HG03280 (cell line): ENCODE results near the gene NXF1.

Experiments used
- ATAC-seq: cut with Tn5 transposase; IDR thresholded peaks from one replicate; pipeline ENCODE4 v1.9.1; 2021; ENCODE audit warnings: mild to moderate bottlenecking, moderate library complexity; ENCODE audit not compliant: unreplicated experiment

The NXF1 gene

DNA sequence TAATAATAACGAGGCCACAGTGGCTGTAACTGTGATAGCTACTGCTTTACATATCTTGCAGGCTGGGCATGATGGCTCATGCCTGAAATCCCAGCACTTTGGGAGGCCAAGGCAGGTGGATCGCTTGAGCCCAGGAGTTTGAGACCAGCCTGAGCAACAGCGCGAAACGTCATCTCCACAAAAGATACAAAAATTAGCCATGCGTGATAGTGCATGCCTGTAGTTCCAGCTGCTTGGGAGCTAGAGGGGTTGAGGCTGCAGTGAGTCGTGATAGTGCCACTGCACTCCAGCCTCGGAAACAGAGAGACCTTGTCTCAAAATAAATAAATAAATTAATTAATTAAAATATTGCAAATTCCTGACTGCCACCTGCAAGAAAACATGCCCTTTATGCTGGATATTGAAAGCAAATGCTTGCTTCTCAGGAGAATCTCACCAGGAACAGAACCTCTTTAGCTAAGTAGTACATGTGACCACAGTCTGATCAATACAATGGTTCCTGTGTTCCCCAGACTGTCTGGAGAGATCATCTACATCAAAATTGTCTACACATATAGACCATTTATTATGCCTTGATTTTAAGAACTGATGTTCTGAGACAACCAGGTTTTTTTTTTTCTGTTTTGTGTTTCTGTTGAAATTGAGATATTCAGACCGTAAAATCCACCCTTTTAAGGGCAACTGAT is 57.6 kb downstream of the NXF1 start:
- ATAC-seq = no peak
